Endothelial cell of umbilical vein (primary cell): ENCODE measurements around the gene SLC37A1. TPM values are rescaled to one million over a fixed set of nuclear protein-coding genes. Genes with fewer than 3 reads are reported as not detected.

Source experiments
- BruUV-seq: library from RNA; stranded (reverse); fragments of 400-500 nt; replicated peaks from 2 replicates; lab custom pipeline; 2021; lab: Mats Ljungman, UMichigan
- CTCF ChIA-PET: fragments of 300-600, 350-600 bp; sonication (Branson Sonifier 250); formaldehyde crosslinking; loops from one replicate; lab custom pipeline; 2021; ENCODE audit warnings: antibody characterized with exemption, inconsistent platforms; lab: Charles Lee
- POLR2A ChIA-PET: fragments of 300-600, 350-600 bp; sonication (Branson Sonifier 250); formaldehyde crosslinking; loops from one replicate; lab custom pipeline; 2021; ENCODE audit warnings: antibody characterized with exemption, inconsistent platforms; lab: Charles Lee
- DNase-seq: peaks from one replicate; pipeline ENCODE4 v3.0.0-alpha.2; 2011; ENCODE audit warnings: low read depth, low spot score
- FAIRE-seq: peaks from 2 replicates; lab custom pipeline; 2011; peaks lifted over from hg19 to GRCh38; lab: Jason Lieb, UNC
- H2AFZ ChIP-seq: 2 replicates; pipeline ENCODE4 v1.6.0; 2012; ENCODE audit warnings: low read depth, low read length, control low read depth, inconsistent platforms
- H3K27ac ChIP-seq: 2 replicates; pipeline ENCODE4 v1.5.1; 2011; ENCODE audit warnings: low read depth, mild to moderate bottlenecking, control low read depth, low read length, moderate library complexity; ENCODE audit not compliant: insufficient read depth
- H3K27me3 ChIP-seq, 2 experiments: 2 replicates each; pipeline versions ENCODE4 v1.6.0 to v1.6.1; 2011; ENCODE audit warnings: low read length in 2 of 2, mixed read lengths in 1 of 2; ENCODE audit not compliant: control insufficient read depth in 2 of 2, insufficient read depth in 2 of 2
- H3K36me3 ChIP-seq, 2 experiments: 2 replicates in 1 of 2; 3 replicates in 1 of 2; pipeline ENCODE4 v1.5.1; 2011; ENCODE audit warnings: low read length in 2 of 2, mild to moderate bottlenecking in 1 of 2, moderate library complexity in 1 of 2; ENCODE audit not compliant: control insufficient read depth in 2 of 2, insufficient read depth in 2 of 2; ENCODE audit errors: extremely low read depth in 1 of 2
- H3K4me1 ChIP-seq: 3 replicates; pipeline ENCODE4 v1.5.1; 2011; ENCODE audit warnings: mild to moderate bottlenecking, low read length; ENCODE audit not compliant: control insufficient read depth, insufficient read depth; ENCODE audit errors: extremely low read depth
- H3K4me2 ChIP-seq: 2 replicates; pipeline ENCODE4 v1.6.1; 2011; ENCODE audit warnings: low read length, control low read depth, mixed read lengths; ENCODE audit not compliant: insufficient read depth
- H3K4me3 ChIP-seq, 3 experiments: fragments of 200-600 bp in 1 of 3; sonication (generic), shearing (Covaris generic) in 1 of 3; replicated peaks in 1 of 3; 2 replicates each; pipeline ENCODE4 v1.5.1; 2011 to 2016; ENCODE audit warnings: control low read depth in 3 of 3, low read length in 3 of 3, mild to moderate bottlenecking in 2 of 3, inconsistent platforms in 1 of 3, low read depth in 1 of 3, moderate library complexity in 1 of 3; ENCODE audit not compliant: insufficient read depth in 1 of 3
- H3K79me2 ChIP-seq: 2 replicates; pipeline ENCODE4 v1.6.0; 2012; ENCODE audit warnings: low read length, inconsistent platforms; ENCODE audit not compliant: control insufficient read depth, insufficient read depth
- H3K9ac ChIP-seq: replicated peaks from 2 replicates; pipeline ENCODE3; 2011; ENCODE audit warnings: low read length, control low read depth; ENCODE audit not compliant: insufficient read depth; ENCODE audit errors: extremely low read depth
- H3K9me1 ChIP-seq: replicated peaks from 3 replicates; pipeline ENCODE4 v1.6.0; 2011; ENCODE audit warnings: mild to moderate bottlenecking, low read length; ENCODE audit not compliant: control insufficient read depth, insufficient read depth; ENCODE audit errors: extremely low read depth
- H3K9me3 ChIP-seq: replicated peaks from 2 replicates; pipeline ENCODE4 v1.5.1; 2012; ENCODE audit warnings: low read length, inconsistent platforms; ENCODE audit not compliant: control insufficient read depth, insufficient read depth
- H4K20me1 ChIP-seq: replicated peaks from 2 replicates; pipeline ENCODE3; 2011; ENCODE audit warnings: mild to moderate bottlenecking, low read length; ENCODE audit not compliant: control insufficient read depth, insufficient read depth; ENCODE audit errors: extremely low read depth
- CTCF ChIP-seq, 2 donors: IDR thresholded peaks; 1 replicate in 1 of 2; 2 replicates in 1 of 2; pipeline ENCODE4 v1.5.1; 2011; ENCODE audit warnings: low read length in 2 of 2, mild to moderate bottlenecking in 2 of 2, moderate library complexity in 2 of 2, control low read depth in 1 of 2, inconsistent platforms in 1 of 2, low read depth in 1 of 2; ENCODE audit not compliant: insufficient read depth in 1 of 2; ENCODE audit errors: extremely low read depth in 1 of 2
- EZH2 ChIP-seq: IDR thresholded peaks from 2 replicates; pipeline ENCODE4 v1.6.1; 2012; ENCODE audit warnings: borderline replicate concordance, low read depth, mild to moderate bottlenecking, moderate library complexity, low read length, inconsistent platforms; ENCODE audit not compliant: severe bottlenecking
- FOS ChIP-seq: IDR thresholded peaks from 2 replicates; pipeline ENCODE4 v1.6.1; 2011; ENCODE audit warnings: mild to moderate bottlenecking, low read length, moderate library complexity, borderline replicate concordance; ENCODE audit not compliant: insufficient read depth
- GATA2 ChIP-seq: IDR thresholded peaks from 2 replicates; pipeline ENCODE4 v1.7.0; 2011; ENCODE audit warnings: low read depth, mild to moderate bottlenecking, moderate library complexity, mixed read lengths, low read length; ENCODE audit not compliant: insufficient read length, insufficient read depth
- JUN ChIP-seq: IDR thresholded peaks from 2 replicates; pipeline ENCODE4 v1.6.1; 2011; ENCODE audit warnings: borderline replicate concordance, low read depth; ENCODE audit not compliant: insufficient read length, insufficient read depth
- MAX ChIP-seq: IDR thresholded peaks from 2 replicates; pipeline ENCODE4 v1.6.1; 2011; ENCODE audit not compliant: insufficient read depth, insufficient read length
- MYC ChIP-seq: IDR thresholded peaks from one replicate; pipeline ENCODE4 v1.6.1; 2011; ENCODE audit warnings: mild to moderate bottlenecking, low read depth, low read length
- POLR2A ChIP-seq: IDR thresholded peaks from 2 replicates; pipeline ENCODE4 v1.6.1; 2012; ENCODE audit warnings: low read depth, mild to moderate bottlenecking, control low read depth, low read length
- POLR2AphosphoS5 ChIP-seq: IDR thresholded peaks from 2 replicates; pipeline ENCODE4 v1.6.1; 2012; ENCODE audit warnings: low read depth, mild to moderate bottlenecking, control low read depth, low read length, moderate library complexity; ENCODE audit not compliant: insufficient read depth
- dilution Hi-C: fragments of 300-500 bp; cut with MboI; formaldehyde crosslinking; loops from one replicate; pipeline ENCODE4 v1.15.0; 2019; ENCODE audit warnings: low sequenced_read_pairs; ENCODE audit not compliant: extremely low pct_ligation_motif_present
- intact Hi-C: fragments of 100-400 bp; cut with micrococcal nuclease; formaldehyde crosslinking; loops from one replicate; pipeline ENCODE4 v1.10.0; 2022
- polyA plus RNA-seq, 4 experiments: library from polyadenylated mRNA; depleted of rRNA in 3 of 4; stranded (reverse) in 3 of 4; unstranded in 1 of 4; fragments of >200 nt; gene quantifications; 2 replicates each; pipeline versions ENCODE4 v1.2.1 to v1.2.3, GENCODE V29; 2011 to 2012; ENCODE audit warnings: missing spikeins in 1 of 4
- total RNA-seq: library from RNA; stranded (reverse); gene quantifications from 2 replicates; pipeline ENCODE4 v1.2.3, GENCODE V29; 2021

The SLC37A1 gene
- total and polyA plus RNA-seq, 2 donors (not counting 3 experiments of a cell fraction or from before 2014, with no cell fraction given), result 4.7 to 7.6 TPM

GRCh38 chr21:42556476-42556875 is 42.8 kb downstream of the SLC37A1 start:
- BruUV-seq, result no TSS peak
- DNase-seq (no peak), FAIRE-seq (no peak)
- intact Hi-C loops (no loop called here), dilution Hi-C loops (no loop called here)
- TF ChIP-seq POLR2A, result no peak
- TF ChIP-seq MAX, result no peak
- no peak for TF ChIP-seq CTCF (IDR thresholded peaks at IDR 0.05; ENCODE audit: extremely low read depth in 1 of 2, insufficient read depth in 1 of 2, low read depth in 1 of 2, low read length in 2 of 2)
- no peak for TF ChIP-seq JUN
- TF ChIP-seq POLR2AphosphoS5, result no peak
- no peak for TF ChIP-seq GATA2
- no peak for TF ChIP-seq MYC
- TF ChIP-seq EZH2, result no peak
- no peak for TF ChIP-seq FOS
- H4K20me1 ChIP-seq, result no peaks in the 10 kb centered on the region
- H2AFZ ChIP-seq, result no peak overlapping the region
- no peak overlapping the region for H3K4me2 ChIP-seq
- H3K36me3 ChIP-seq, result no peaks in the 10 kb centered on the region
- H3K27me3 ChIP-seq, result no peaks in the 10 kb centered on the region
- H3K4me3 ChIP-seq, result no peak overlapping the region
- no peaks in the 10 kb centered on the region for H3K4me1 ChIP-seq
- no peaks in the 10 kb centered on the region for H3K9me3 ChIP-seq
- POLR2A ChIA-PET, result no interaction called here
- no peaks in the 10 kb centered on the region for H3K9me1 ChIP-seq
- no peak overlapping the region for H3K9ac ChIP-seq
- no peaks in the 10 kb centered on the region for H3K79me2 ChIP-seq
- H3K27ac ChIP-seq, result no peak overlapping the region
- CTCF ChIA-PET, result no interaction called here
